WI38 (cell line): Measurements from ENCODE around the gene FPR1.

ENCODE experiments used
- H3K4me3 ChIP-seq: 2 replicates; pipeline ENCODE4 v1.5.1; 2011; ENCODE audit warnings: low read depth, mild to moderate bottlenecking, control low read depth, low read length
- CTCF ChIP-seq: IDR thresholded peaks from 2 replicates; pipeline ENCODE4 v1.5.1; 2012; ENCODE audit warnings: low read depth, mild to moderate bottlenecking, control low read depth, low read length

The FPR1 gene

GRCh38 chr19:51698296-51698695 is 53.4 kb downstream of the FPR1 start:
- no peak for TF ChIP-seq CTCF
- H3K4me3 ChIP-seq, result no peak overlapping the region

- no peak for TF ChIP-seq CTCF
- H3K4me3 ChIP-seq, result no peak overlapping the region
Measured at GRCh38 chr19:51697169-51697776, 54.4 kb downstream of the FPR1 start.

GRCh38 chr19:51696606-51697005 is 55.1 kb downstream of the FPR1 start:
- TF ChIP-seq CTCF, result no peak
- no peak overlapping the region for H3K4me3 ChIP-seq
